ENCODE results near the gene BTAF1.
"Not testable (repeated sequence)": the region's sequence is repeated elsewhere in the genome, so short reads cannot be mapped to it uniquely, and the experiment has no call there.

Gene BTAF1

GRCh38 chr10:91923371-91924211, at the start of gene BTAF1:
TSS of gene BTAF1 (plus strand) at chr10:91923770. CDS start at chr10:91924077, 307 bp downstream.
- peak; percentile 82 to 89 for DNase-seq (ENCODE audit: low read depth in 2 of 2, low spot score in 1 of 2)

- no peak for DNase-seq (ENCODE audit: low read depth in 2 of 2, low spot score in 1 of 2)
Observed at GRCh38 chr10:91875156-91875555, 48.4 kb upstream of the BTAF1 start.

- DNase-seq (ENCODE audit: low read depth in 2 of 2, low spot score in 1 of 2), result no peak
Observed at GRCh38 chr10:91875779-91876178, 47.8 kb upstream of the BTAF1 start.

- DNase-seq (ENCODE audit: low read depth in 2 of 2, low spot score in 1 of 2), result no peak
Observed at GRCh38 chr10:91879515-91880170, 43.9 kb upstream of the BTAF1 start.

- DNase-seq (ENCODE audit: low read depth in 2 of 2, low spot score in 1 of 2), result no peak
Observed at GRCh38 chr10:91880310-91880709, 43.3 kb upstream of the BTAF1 start.

- no peak for DNase-seq (ENCODE audit: low read depth in 2 of 2, low spot score in 1 of 2)
Observed at GRCh38 chr10:91883549-91884444, 39.8 kb upstream of the BTAF1 start.

GRCh38 chr10:91884536-91884935, 39.0 kb upstream of the BTAF1 start:
- no peak for DNase-seq (ENCODE audit: low read depth in 2 of 2, low spot score in 1 of 2)

GRCh38 chr10:91885362-91886079, 38.0 kb upstream of the BTAF1 start:
- DNase-seq (ENCODE audit: low read depth in 2 of 2, low spot score in 1 of 2), result no peak

- no peak for DNase-seq (ENCODE audit: low read depth in 2 of 2, low spot score in 1 of 2)
Observed at GRCh38 chr10:91886954-91887271, 36.7 kb upstream of the BTAF1 start.

GRCh38 chr10:91887272-91888076, 36.1 kb upstream of the BTAF1 start:
- no peak for DNase-seq (ENCODE audit: low read depth in 2 of 2, low spot score in 1 of 2)

- no peak for DNase-seq (ENCODE audit: low read depth in 2 of 2, low spot score in 1 of 2)
Observed at GRCh38 chr10:91891125-91892001, 32.2 kb upstream of the BTAF1 start.

- no peak for DNase-seq (ENCODE audit: low read depth in 2 of 2, low spot score in 1 of 2)
Observed at GRCh38 chr10:91893051-91893450, 30.5 kb upstream of the BTAF1 start.

GRCh38 chr10:91894261-91894685, 29.3 kb upstream of the BTAF1 start:
- not testable (repeated sequence) for DNase-seq (ENCODE audit: low read depth in 2 of 2, low spot score in 1 of 2)

- no peak for DNase-seq (ENCODE audit: low read depth in 2 of 2, low spot score in 1 of 2)
Observed at GRCh38 chr10:91896212-91896756, 27.3 kb upstream of the BTAF1 start.

GRCh38 chr10:91897421-91897820, 26.1 kb upstream of the BTAF1 start:
- no peak for DNase-seq (ENCODE audit: low read depth in 2 of 2, low spot score in 1 of 2)

- DNase-seq (ENCODE audit: low read depth in 2 of 2, low spot score in 1 of 2), result peak in 1 of 2 donors; percentile 21
Observed at GRCh38 chr10:91901784-91902677, 21.5 kb upstream of the BTAF1 start.

GRCh38 chr10:91907033-91907594, 16.5 kb upstream of the BTAF1 start:
- no peak for DNase-seq (ENCODE audit: low read depth in 2 of 2, low spot score in 1 of 2)
